ENCODE measurements around the gene ATP2B2.
"Not testable (repeated sequence)": the region's sequence is repeated elsewhere in the genome, so short reads cannot be mapped to it uniquely, and the experiment has no call there.

ATP2B2 gene

DNA sequence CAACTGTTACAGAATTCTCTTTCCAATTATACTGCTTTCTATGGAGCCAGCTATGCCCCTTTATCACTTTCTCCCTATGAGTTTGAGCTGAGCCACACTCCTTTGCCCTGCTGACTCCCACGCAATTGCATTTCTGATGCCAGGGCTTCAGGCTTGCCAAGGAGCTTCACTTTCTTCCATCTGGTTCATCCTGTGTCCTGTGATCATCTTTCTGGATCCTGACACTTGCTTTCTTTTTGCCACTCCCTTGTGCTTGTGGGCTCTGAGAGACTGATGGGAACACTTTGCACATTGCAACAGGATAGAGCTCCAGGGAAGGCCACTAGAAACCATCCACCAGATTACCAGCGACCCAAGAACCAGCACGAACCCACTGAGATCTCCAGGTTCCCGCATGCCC is 107.5 kb downstream of the ATP2B2 start:
- no peak for DNase-seq

GRCh38 chr3:10396931-10397330 is 108.5 kb downstream of the ATP2B2 start:
- no peak for DNase-seq

DNA sequence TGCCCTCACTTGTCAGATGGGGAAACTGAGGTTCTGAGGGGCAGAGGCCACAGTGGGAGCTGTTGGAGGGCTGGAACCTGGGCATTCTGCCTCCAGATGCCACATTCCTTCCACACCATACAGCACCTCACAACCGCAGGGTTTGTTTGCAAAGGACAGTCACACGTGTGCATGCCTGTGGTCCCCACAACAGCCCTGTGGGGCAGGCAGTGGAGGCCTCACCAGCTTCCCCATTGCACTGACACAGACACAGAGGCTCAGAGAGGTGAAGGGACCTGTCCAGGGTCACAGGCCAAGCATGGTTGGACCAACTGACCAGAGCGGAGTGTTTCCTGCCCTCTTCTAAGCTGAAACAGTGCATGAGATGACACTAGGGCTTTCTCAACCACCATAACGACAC is 109.3 kb downstream of the ATP2B2 start:
- DNase-seq, result no peak

DNA sequence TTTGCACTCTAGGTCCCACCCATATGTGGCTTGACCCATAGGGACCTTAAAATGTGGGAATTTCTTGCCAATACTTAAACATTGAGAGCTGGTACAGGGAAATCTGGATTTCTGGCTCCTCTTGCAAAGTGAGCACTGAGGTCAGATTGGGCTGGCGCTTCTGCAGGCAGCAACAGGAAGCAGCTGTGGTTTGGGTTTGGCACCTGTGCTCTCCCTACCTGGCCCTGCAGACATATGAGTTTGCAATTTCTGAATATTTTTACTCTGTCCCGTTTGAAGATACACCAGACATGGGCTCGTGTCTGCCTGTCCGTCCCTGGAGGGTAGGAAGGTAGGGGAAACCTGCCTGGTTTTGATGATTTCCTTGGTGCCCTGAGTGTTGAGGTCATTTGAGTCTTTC is 109.7 kb downstream of the ATP2B2 start:
- no peak for DNase-seq

GRCh38 chr3:10395196-10395595 is 110.2 kb downstream of the ATP2B2 start:
- DNase-seq, result no peak

- DNase-seq, result no peak
These were observed 110.8 kb downstream of the ATP2B2 start for GRCh38 chr3:10394491-10395025.

DNA sequence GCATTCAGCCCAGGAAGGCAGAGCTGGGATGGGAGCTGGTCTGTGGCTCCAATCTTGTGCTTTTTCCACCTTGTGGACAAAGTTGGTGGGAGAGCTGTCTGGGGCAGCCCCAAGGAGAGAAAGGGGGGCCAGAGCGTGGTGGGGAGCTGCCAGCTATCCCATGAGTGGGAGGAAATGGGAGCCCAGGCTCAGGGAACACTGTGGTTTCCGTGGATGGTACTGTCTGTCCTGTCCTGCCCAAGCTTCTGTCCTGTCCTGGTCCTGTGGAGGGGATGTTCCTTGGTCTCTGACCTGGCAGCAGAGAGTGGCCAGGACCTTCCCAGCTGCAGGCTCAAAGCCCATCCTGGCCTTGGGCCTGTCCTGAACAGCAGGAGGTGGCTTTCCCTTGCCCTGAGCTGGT is 111.9 kb downstream of the ATP2B2 start:
- no peak for DNase-seq

DNA sequence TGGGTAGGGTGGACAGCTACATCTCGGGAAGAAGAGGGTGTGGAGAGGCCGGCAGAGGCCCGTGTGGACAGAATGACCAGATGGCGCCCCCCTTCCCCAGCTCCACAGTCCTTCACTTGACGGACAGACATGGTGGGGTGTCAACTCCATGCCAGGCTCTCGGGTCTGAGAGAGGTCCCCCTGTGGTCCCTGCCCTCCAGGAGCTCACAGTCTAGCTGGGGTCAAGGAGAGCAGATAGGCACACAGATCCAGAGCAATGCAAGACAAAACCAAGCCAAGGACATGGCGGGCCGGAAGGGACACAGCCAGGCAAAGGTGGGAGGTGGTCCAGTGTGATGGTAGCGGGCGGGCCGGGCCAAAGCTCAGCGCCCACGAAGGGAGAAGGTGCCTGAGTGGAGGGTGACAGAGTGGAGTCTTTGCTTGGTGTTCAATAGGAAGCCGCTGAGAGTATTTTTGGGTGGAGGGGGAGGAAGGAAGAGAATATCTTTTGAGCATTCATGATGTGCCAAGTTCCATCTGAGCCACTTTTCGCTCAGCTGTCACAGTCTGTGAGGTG is 112.4 kb downstream of the ATP2B2 start:
- no peak for DNase-seq

DNA sequence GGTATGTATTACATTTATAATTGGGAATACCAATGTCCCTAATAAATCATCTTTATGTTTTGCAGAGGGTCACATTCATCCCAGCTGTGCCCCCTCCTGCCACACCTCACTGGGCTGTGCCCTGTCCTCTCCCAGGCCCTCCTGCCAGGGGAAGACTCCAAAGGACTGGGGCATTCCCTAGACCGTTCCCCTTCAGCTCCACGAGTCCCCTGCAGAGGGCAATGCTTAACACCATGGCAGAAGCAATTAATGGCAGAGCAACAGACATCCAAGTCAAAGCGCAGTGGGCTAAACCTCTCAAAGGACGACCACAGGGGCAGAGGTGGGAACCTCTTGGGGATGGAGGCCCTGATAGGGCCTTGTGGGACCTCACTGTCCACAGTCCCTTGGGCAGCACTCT is 113.1 kb downstream of the ATP2B2 start:
- DNase-seq, result peak; percentile 13

DNA sequence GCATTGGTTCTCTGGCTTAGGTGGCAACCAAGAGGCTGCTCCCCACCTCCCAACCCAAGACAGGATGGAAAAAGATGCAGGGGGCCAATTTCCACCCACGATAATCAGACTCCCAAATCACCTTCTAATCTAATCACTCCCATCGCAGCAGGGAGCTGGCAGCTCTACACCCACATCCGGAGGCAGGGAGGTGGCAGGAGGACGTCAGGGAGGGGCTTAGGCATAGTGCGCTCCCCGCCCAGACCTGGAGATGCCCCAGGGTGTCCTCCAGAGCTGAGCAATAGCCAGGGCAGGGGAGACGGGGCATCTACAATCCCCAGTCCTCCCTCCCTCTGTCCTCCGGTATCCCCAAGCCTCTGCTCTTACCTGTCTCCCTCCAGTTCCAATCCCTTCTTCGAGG is 114.0 kb downstream of the ATP2B2 start:
- DNase-seq, result no peak

DNA sequence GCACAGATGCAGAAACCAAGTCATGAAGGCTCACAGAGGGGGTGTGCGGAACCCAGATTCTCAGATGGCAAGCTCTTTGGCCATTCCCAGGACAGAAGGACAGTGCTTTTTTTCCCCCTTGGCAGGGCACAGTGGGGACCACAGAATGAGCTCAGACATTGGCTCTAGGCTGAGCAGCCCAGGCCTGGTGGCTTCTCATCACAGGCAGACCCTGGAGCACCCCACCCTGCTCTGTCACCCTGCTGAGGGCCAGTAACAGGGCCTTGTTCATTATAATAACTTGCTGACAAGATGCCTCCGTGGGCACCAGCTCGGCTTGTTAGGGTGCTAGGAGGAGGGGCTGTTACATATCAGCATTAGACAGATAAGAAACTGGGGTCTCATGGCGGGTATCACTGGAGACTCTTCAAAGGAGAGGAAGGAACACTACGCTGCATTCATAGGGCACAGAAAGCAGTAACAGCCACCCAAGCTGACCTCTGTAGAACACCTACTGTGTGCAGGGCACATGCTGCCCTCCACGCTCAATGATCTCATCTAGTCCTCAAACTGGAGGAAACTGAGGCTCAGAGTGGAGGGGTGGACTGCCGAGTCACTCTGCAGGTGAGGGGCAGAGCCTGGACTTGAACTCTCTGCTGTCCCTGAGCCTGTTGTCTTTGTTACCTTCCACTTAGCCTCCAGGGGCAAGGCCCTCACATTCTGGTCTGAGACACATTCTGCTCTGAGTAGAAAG is 114.6 kb downstream of the ATP2B2 start:
- DNase-seq, result no peak

DNA sequence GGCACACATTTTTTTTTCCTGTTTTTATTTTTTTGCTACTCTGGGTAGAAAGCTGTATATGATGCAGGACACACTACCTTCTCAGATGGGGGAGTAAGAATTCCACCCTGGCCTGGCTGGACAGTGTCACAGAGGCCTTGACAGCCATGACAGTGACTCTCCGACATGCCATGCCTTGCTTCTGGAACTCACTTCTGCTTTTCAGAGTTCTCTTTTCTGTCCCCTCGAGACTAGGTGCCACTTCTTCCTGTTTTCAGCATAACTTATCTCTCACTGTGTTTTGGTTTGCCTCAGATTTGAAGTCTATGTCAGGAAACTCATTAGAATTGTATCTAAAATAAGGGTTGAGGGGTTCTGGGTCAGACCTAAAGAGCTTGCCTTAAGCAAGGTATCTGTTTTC is 115.4 kb downstream of the ATP2B2 start:
- no peak for DNase-seq

GRCh38 chr3:10389339-10389738 is 116.0 kb downstream of the ATP2B2 start:
- DNase-seq, result no peak

- peak; percentile 3 for DNase-seq
These were observed 117.3 kb downstream of the ATP2B2 start for GRCh38 chr3:10387881-10388609.

DNA sequence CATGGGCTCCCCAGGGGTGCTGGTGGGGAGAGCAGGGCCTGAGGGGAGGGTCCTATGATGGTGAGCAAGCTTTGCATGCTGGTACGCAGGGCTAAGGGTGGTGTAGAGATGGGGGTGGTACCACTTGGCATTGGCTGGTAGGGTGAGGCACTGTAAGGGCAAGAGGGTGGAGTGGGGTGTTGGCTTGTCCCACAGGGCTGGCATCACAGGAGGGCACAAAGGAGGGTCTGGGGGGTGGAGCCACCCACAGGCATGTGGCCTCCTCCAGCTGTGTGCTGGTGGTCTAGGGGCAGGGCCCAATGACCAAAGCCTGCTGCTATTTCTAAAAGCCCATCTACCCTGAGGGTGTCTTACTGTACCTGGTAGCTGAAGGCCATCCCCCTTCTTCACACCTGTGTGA is 119.3 kb downstream of the ATP2B2 start:
- no peak for DNase-seq

DNA sequence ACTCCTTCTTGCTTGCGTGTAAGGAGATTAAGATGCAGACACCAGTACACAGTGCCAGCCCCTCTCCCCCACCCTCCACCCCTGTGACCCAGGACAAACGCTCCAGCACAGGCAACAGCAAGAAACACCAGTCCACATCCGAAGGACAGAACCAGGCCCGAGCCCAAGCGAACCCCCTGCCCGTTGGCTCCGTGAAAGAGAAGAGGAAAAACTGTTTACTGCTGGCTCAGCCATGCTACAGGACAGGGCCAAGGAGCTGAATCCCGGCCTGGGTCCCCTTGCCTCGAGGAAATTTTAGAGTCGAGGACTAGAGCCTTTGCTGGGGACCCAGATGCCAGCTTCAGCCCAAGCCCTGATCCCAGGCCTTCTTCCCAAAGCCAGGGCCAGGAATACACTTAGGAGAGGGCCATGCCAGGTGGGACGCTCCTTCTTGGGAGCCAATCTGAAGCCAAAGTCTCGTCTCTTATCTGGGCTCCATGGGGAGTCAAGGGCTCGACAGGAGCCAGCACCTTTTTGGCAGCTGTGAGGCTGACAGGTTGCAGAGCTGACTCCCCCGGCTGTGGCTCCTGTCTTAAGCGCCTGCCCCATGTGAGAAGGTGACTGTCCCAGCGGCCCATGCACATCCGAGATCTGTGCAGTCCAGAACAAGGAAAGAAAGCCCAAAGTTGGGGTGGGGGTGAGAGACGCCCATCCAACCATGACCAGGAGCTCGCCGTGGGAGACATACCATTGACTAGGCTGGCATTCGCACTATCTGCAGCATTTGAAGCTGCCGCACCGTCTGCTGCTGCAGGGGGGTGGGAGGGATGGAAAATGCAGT is 120.6 kb downstream of the ATP2B2 start:
- no peak for DNase-seq

DNA sequence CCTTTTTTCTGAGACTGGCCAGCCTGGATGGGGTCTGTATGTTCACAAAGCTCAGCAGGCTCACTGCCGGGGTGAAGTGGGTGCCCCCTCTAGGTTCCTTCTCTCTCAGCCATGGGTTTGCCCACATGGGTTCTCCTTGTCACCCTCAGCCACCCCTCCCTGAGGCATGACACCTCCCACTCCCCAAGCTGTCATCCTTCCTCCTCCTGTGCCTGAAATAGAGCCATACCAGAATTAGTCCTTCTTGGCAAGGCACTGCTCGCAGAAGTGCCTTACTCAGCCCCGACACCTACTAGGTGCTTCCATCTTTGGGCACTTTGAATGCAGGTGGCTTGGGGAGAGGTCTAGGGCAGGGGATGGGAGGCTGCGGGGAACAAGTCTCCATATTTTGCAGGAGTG is 121.5 kb downstream of the ATP2B2 start:
- DNase-seq, result no peak

GRCh38 chr3:10382892-10383849 is 122.2 kb downstream of the ATP2B2 start:
- no peak for DNase-seq

GRCh38 chr3:10382445-10382844 is 122.9 kb downstream of the ATP2B2 start:
- DNase-seq, result not testable (repeated sequence)

DNA sequence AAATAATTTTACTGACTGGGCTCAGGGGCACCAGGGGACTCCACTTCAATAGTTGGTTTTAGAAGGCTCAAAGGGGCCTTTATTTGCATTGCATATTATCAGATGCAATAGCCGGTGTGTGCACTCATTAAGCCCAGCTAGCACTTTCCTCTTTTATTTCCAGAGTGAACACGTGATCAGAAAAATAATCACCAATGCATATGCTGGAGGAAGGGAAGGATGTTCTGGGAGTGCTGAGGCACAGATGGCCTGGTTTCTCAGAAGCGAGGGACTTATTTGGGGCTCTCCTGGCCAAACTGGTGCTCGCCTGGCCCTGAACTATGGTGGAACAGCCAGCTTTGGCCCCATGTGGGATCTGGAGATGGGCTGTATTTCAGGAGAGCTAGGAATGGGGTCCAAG is 124.0 kb downstream of the ATP2B2 start:
- DNase-seq, result no peak

GRCh38 chr3:10380906-10381305 is 124.5 kb downstream of the ATP2B2 start:
- no peak for DNase-seq

DNA sequence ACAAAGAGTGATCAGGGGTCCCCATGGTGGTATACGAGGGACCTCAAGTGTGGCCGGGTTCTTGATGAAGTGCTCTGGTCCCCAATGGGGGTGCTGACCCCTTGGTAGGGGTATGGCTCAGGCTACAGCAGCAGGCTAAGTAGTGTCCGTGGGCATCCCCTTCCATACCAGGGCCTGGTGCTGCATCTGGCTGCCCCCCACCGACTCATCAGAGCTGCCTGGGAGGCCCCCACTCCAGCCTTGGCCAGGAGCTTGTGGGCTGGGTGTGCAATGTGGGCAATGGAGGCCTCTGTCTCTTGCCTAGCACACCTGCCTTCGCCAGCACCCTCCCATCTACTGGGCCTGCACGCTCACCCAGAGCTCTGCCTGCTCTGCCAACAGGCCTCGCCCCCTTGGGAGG is 125.4 kb downstream of the ATP2B2 start:
- DNase-seq, result no peak

All from NCI-H82 (cell line).